GM19328 (cell line): ENCODE results near the gene SPTBN1.

Experiments
- ATAC-seq: cut with Tn5 transposase; IDR thresholded peaks from one replicate; pipeline ENCODE4 v1.9.1; 2021; ENCODE audit warnings: mild to moderate bottlenecking, moderate library complexity; ENCODE audit not compliant: unreplicated experiment

Gene SPTBN1

GRCh38 chr2:54603796-54604195 is 147.7 kb downstream of the SPTBN1 start:
- ATAC-seq = no peak

GRCh38 chr2:54604871-54605270 is 148.7 kb downstream of the SPTBN1 start:
- ATAC-seq = no peak

- ATAC-seq = no peak
Observed at GRCh38 chr2:54605836-54606235, 149.7 kb downstream of the SPTBN1 start.

GRCh38 chr2:54606393-54606958 is 150.3 kb downstream of the SPTBN1 start:
- ATAC-seq = no peak

GRCh38 chr2:54608224-54608623 is 152.1 kb downstream of the SPTBN1 start:
- no peak for ATAC-seq

- ATAC-seq = no peak
Observed at GRCh38 chr2:54609241-54609640, 153.1 kb downstream of the SPTBN1 start.

- no peak for ATAC-seq
Observed at GRCh38 chr2:54609647-54610046, 153.5 kb downstream of the SPTBN1 start.

- ATAC-seq = no peak
Observed at GRCh38 chr2:54610700-54611099, 154.6 kb downstream of the SPTBN1 start.

- no peak for ATAC-seq
Observed at GRCh38 chr2:54611830-54612545, 155.9 kb downstream of the SPTBN1 start.

GRCh38 chr2:54613386-54613785 is 157.3 kb downstream of the SPTBN1 start:
- no peak for ATAC-seq

- no peak for ATAC-seq
Observed at GRCh38 chr2:54613794-54614257, 157.7 kb downstream of the SPTBN1 start.

GRCh38 chr2:54614819-54615218 is 158.7 kb downstream of the SPTBN1 start:
- no peak for ATAC-seq

GRCh38 chr2:54615832-54616534 is 159.9 kb downstream of the SPTBN1 start:
- no peak for ATAC-seq

GRCh38 chr2:54617409-54617808 is 161.3 kb downstream of the SPTBN1 start:
- ATAC-seq = no peak

- ATAC-seq = no peak
Observed at GRCh38 chr2:54618646-54619565, 162.8 kb downstream of the SPTBN1 start.

- ATAC-seq = no peak
Observed at GRCh38 chr2:54619660-54620231, 163.6 kb downstream of the SPTBN1 start.

GRCh38 chr2:54620948-54621347 is 164.8 kb downstream of the SPTBN1 start:
- ATAC-seq = no peak

GRCh38 chr2:54624591-54625071 is 168.5 kb downstream of the SPTBN1 start:
- no peak for ATAC-seq

GRCh38 chr2:54626131-54626530 is 170.0 kb downstream of the SPTBN1 start:
- ATAC-seq = no peak

GRCh38 chr2:54626884-54627283 is 170.8 kb downstream of the SPTBN1 start:
- ATAC-seq = no peak
